ENCODE measurements around the gene GALNT16.

DNA sequence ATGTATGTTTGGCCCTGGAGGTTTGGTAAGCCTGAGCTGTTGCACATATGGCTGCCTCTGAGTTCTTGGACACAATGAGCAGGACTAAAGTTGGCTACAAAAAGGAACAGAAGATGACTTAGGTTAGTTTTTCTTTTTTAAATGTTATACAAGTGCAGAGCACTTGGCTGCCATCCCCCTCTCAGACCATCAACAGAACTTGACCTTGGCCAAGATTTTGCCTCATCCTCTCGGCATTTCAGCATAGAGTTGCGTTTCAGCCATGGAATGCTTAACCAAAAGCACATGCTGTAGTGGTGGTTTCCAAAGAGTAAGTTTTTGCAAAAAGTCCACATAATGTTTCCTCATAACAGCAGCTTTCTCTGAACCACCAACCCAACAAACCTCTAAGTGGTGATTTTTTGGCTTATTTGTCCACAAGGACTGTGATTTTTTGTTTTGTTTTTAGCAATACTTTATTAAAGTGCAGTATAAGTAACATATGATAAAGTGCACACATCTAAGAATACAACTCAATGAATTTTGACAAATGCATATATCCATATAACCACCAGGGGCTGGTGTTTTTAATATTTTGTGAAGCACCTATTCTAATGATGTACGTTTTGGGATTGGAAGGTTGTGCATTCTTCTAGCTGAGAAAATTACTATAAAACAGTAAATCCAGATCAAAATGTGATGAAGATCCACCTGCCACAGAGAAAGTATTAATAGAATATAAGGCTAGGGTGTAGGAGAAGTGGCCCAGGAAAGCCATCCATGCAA, 12.1 kb upstream of the GALNT16 start:
- TF ChIP-seq CTCF (IDR thresholded peaks at IDR 0.05; ENCODE audit: low read depth, low read length, poor library complexity, severe bottlenecking) (peak; percentile 12), EZH2phosphoT487 (IDR thresholded peaks at IDR 0.05; ENCODE audit: borderline replicate concordance, low read length) (no peak)

Data from DOHH2 (cell line).